Nephron (organoid): ENCODE results near the gene FAM161A.

Experiments used
- H3K27ac Mint-ChIP-seq, 3 experiments: 2 replicates each; pipeline ENCODE4 v1.8.0; 2020; ENCODE audit warnings: mixed read lengths in 3 of 3, mild to moderate bottlenecking in 2 of 3, moderate library complexity in 1 of 3
- H3K27me3 Mint-ChIP-seq: 2 replicates; pipeline ENCODE4 v1.8.0; 2021; ENCODE audit warnings: low read depth, mild to moderate bottlenecking, moderate library complexity, mixed read lengths
- H3K36me3 Mint-ChIP-seq: 2 replicates; pipeline ENCODE4 v1.8.0; 2020; ENCODE audit warnings: low read depth, mixed read lengths
- H3K4me1 Mint-ChIP-seq: 2 replicates; pipeline ENCODE4 v1.8.0; 2020; ENCODE audit warnings: mixed read lengths
- H3K4me3 Mint-ChIP-seq, 3 experiments: 2 replicates each; pipeline ENCODE4 v1.8.0; 2020; ENCODE audit warnings: mild to moderate bottlenecking in 3 of 3, mixed read lengths in 3 of 3, moderate library complexity in 2 of 3
- H3K9me3 Mint-ChIP-seq: 2 replicates; pipeline ENCODE4 v1.8.0; 2020; ENCODE audit warnings: mixed read lengths
- CTCF ChIP-seq, 3 experiments: fragments of 200-600 bp; sonication (generic); IDR thresholded peaks; one replicate each; pipeline ENCODE4 v1.5.0; 2021; ENCODE audit warnings: antibody characterized with exemption in 3 of 3; ENCODE audit not compliant: unreplicated experiment in 3 of 3

The FAM161A gene

GRCh38 chr2:61853847-61854563 lies at the start of gene FAM161A:
FAM161A (minus strand) TSS chr2:61854060; CDS start chr2:61854041, 19 bp downstream.
- Mint-ChIP-seq H3K4me3 (peak within 1 kb of the TSS; percentile 92 to 94 (median 93)), H3K9me3 (no peaks in the 10 kb centered on the region), H3K27ac (peak within 1 kb of the TSS; percentile 95 to 96 (median 96)), H3K36me3 (no peaks in the 10 kb centered on the region), H3K27me3 (no peaks in the 10 kb centered on the region), H3K4me1 (peaks cover 5% of the 10 kb centered on the region)
- no peak for TF ChIP-seq CTCF (IDR thresholded peaks at IDR 0.05; ENCODE audit: unreplicated experiment in 3 of 3)

GRCh38 chr2:61900281-61900680 lies 46.4 kb upstream of the FAM161A start:
- H3K27me3 Mint-ChIP-seq = no peaks in the 10 kb centered on the region
- no peaks in the 10 kb centered on the region for H3K4me1 Mint-ChIP-seq
- no peak overlapping the region for H3K4me3 Mint-ChIP-seq
- no peaks in the 10 kb centered on the region for H3K9me3 Mint-ChIP-seq
- TF ChIP-seq CTCF (IDR thresholded peaks at IDR 0.05; ENCODE audit: unreplicated experiment in 3 of 3) = no peak
- no peaks in the 10 kb centered on the region for H3K36me3 Mint-ChIP-seq
- no peak overlapping the region for H3K27ac Mint-ChIP-seq

GRCh38 chr2:61898810-61899209 lies 45.0 kb upstream of the FAM161A start:
- Mint-ChIP-seq H3K4me1 (no peaks in the 10 kb centered on the region), H3K36me3 (no peaks in the 10 kb centered on the region), H3K4me3 (no peak overlapping the region), H3K27ac (no peak overlapping the region), H3K27me3 (no peaks in the 10 kb centered on the region), H3K9me3 (no peaks in the 10 kb centered on the region)
- peak in 2 of 3 experiments; percentile 11 to 43 for TF ChIP-seq CTCF (IDR thresholded peaks at IDR 0.05; ENCODE audit: unreplicated experiment in 3 of 3)

GRCh38 chr2:61888267-61889055 lies 34.6 kb upstream of the FAM161A start, which contains the start of gene CCT4:
CCT4 (minus strand) TSS chr2:61888656; CDS start chr2:61888507, 149 bp downstream.
- Mint-ChIP-seq H3K27ac (peak within 1 kb of the TSS; percentile 99 to 100 (median 100)), H3K36me3 (peaks cover 23% of the 10 kb centered on the region), H3K4me1 (peaks cover 14% of the 10 kb centered on the region)

GRCh38 chr2:61887717-61888266 lies 33.9 kb upstream of the FAM161A start:
- no peak for TF ChIP-seq CTCF (IDR thresholded peaks at IDR 0.05; ENCODE audit: unreplicated experiment in 3 of 3)
- Mint-ChIP-seq H3K27me3 (no peaks in the 10 kb centered on the region), H3K4me3 (peak overlapping the region; percentile 98 to 100 (median 100)), H3K27ac (peak overlapping the region; percentile 99 to 100 (median 100)), H3K4me1 (peaks cover 14% of the 10 kb centered on the region), H3K36me3 (peaks cover 30% of the 10 kb centered on the region), H3K9me3 (no peaks in the 10 kb centered on the region)

More at GRCh38 chr2:61888267-61889055, 34.6 kb upstream of the FAM161A start, which contains the start of gene CCT4:
- H3K4me3 Mint-ChIP-seq = peak within 1 kb of the TSS; percentile 98 to 100 (median 100)
- TF ChIP-seq CTCF (IDR thresholded peaks at IDR 0.05; ENCODE audit: unreplicated experiment in 3 of 3) = no peak
- H3K9me3 Mint-ChIP-seq = no peaks in the 10 kb centered on the region
- H3K27me3 Mint-ChIP-seq = no peaks in the 10 kb centered on the region
